ENCODE results near the gene OR4A5.
"Not testable (repeated sequence)": the region's sequence is repeated elsewhere in the genome, so short reads cannot be mapped to it uniquely, and the experiment has no call there.

OR4A5 gene, protein sequence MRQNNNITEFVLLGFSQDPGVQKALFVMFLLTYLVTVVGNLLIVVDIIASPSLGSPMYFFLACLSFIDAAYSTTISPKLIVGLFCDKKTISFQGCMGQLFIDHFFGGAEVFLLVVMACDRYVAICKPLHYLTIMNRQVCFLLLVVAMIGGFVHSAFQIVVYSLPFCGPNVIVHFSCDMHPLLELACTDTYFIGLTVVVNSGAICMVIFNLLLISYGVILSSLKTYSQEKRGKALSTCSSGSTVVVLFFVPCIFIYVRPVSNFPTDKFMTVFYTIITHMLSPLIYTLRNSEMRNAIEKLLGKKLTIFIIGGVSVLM

DNA sequence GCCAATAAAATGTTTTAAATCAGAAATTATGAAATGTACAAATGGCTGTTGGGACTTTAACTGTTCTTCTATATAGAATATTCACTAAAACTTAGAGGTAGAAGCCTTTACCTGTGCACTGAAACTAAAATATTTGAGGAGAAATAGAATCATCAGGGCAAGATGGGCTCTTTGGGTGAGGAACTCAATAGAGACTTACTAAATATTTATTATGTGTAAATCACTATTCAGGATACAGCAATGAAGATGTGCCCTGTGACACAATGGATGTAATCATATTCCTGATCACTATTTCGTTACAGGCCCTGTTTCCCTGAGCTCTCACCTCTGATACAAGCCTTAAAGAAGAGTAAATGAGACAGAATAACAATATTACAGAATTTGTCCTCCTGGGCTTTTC, at the start of gene OR4A5:
Gene OR4A5 (plus strand): TSS at position 301 of the 400 bp plus-strand sequence. CDS start 53 bp downstream, at position 354.
- not testable (repeated sequence) for DNase-seq (ENCODE audit: low read depth, low spot score)

DNA sequence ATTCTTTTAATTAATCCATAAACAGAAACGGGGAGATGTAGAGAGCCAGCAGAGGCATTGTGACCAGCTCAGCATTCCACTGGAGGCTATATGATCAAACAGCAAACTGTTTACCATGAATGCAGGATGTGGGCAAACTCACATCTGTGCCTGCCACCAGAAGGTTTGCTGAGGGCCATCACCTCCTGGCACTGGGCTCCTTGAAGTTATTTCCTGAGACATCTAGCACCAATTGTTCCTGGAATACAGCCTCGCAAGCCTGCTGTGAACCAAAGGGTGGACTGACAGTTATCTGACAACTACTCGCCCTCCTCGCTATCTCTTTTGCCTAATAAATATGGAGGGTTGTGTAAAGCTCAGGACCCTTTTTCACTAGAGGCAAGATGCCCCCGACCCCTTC, 13.5 kb downstream of the OR4A5 start:
- not testable (repeated sequence) for DNase-seq (ENCODE audit: low read depth, low spot score)
